SK-N-SH (cell line): ENCODE data around the gene FMR1.

Source experiments
- CTCF ChIP-seq: fragments of 200-600 bp; sonication (generic); IDR thresholded peaks from 2 replicates; pipeline ENCODE4 v1.6.1; 2017; ENCODE audit warnings: antibody characterized with exemption, mild to moderate bottlenecking, moderate library complexity
- ELF1 ChIP-seq: IDR thresholded peaks from 2 replicates; pipeline ENCODE4 v1.4.0; 2012
- EP300 ChIP-seq, 2 experiments: IDR thresholded peaks; 2 replicates each; pipeline versions ENCODE4 v1.4.0 to v1.6.1; 2012; ENCODE audit warnings: borderline replicate concordance in 1 of 2, low read depth in 1 of 2, low read length in 1 of 2
- EZH2phosphoT487 ChIP-seq: fragments of 200-600 bp; sonication (generic); IDR thresholded peaks from 2 replicates; pipeline ENCODE4 v1.6.1; 2017; ENCODE audit warnings: low read depth, mixed run types, mild to moderate bottlenecking, antibody characterized with exemption, moderate library complexity, borderline replicate concordance
- FOXJ3 ChIP-seq: sonication (generic); formaldehyde crosslinking; IDR thresholded peaks from 2 replicates; pipeline ENCODE4 v1.5.1; 2020; ENCODE audit warnings: mild to moderate bottlenecking, missing genetic modification reagents
- MAX ChIP-seq: IDR thresholded peaks from 2 replicates; pipeline ENCODE4 v1.4.0; 2012; ENCODE audit warnings: low read depth
- REST ChIP-seq: IDR thresholded peaks from 2 replicates; pipeline ENCODE4 v1.6.1; 2012; ENCODE audit warnings: mild to moderate bottlenecking, low read depth, low read length, moderate library complexity
- SIN3A ChIP-seq: IDR thresholded peaks from 2 replicates; pipeline ENCODE4 v1.6.1; 2012; ENCODE audit warnings: low read depth, mild to moderate bottlenecking, low read length, moderate library complexity, borderline replicate concordance
- TAF1 ChIP-seq: IDR thresholded peaks from 2 replicates; pipeline ENCODE4 v1.6.1; 2012; ENCODE audit warnings: low read depth, mild to moderate bottlenecking, low read length, moderate library complexity, borderline replicate concordance
- USF2 ChIP-seq: fragments of 150-350 bp; IDR thresholded peaks from 2 replicates; pipeline ENCODE4 v1.6.1; 2017; ENCODE audit warnings: antibody characterized with exemption, low read length, low read depth, borderline replicate concordance
- ZBTB33 ChIP-seq: IDR thresholded peaks from 2 replicates; pipeline ENCODE4 v1.4.0; 2012; ENCODE audit warnings: low read depth, borderline replicate concordance

GRCh38 chrX:147908106-147908505, 3.6 kb upstream of the FMR1 start:
- TF ChIP-seq CTCF = no peak
- no peak for TF ChIP-seq EP300 (IDR thresholded peaks at IDR 0.05; ENCODE audit: borderline replicate concordance in 1 of 2, low read depth in 1 of 2, low read length in 1 of 2)
- no peak for TF ChIP-seq SIN3A
- no peak for TF ChIP-seq MAX
- no peak for TF ChIP-seq REST
- TF ChIP-seq EZH2phosphoT487 = no peak
- TF ChIP-seq FOXJ3 (CRISPR knock-in tag) = no peak
- no peak for TF ChIP-seq ELF1
- TF ChIP-seq USF2 = no peak
- TF ChIP-seq ZBTB33 = no peak
- no peak for TF ChIP-seq TAF1
